HG02610 (cell line): ENCODE results near the gene IFT27.
"Not testable (repeated sequence)": the region's sequence is repeated elsewhere in the genome, so short reads cannot be mapped to it uniquely, and the experiment has no call there.

Experiments used
- ATAC-seq: cut with Tn5 transposase; IDR thresholded peaks from one replicate; pipeline ENCODE4 v1.9.1; 2021; ENCODE audit warnings: mild to moderate bottlenecking, moderate library complexity; ENCODE audit not compliant: unreplicated experiment

The IFT27 gene

GRCh38 chr22:36746375-36746970 is 29.4 kb downstream of the IFT27 start:
- ATAC-seq: no peak

- no peak for ATAC-seq
Measured at GRCh38 chr22:36745301-36745995, 30.5 kb downstream of the IFT27 start.

GRCh38 chr22:36744791-36745190 is 31.1 kb downstream of the IFT27 start:
- ATAC-seq: no peak

- ATAC-seq: no peak
Measured at GRCh38 chr22:36744413-36744765, 31.5 kb downstream of the IFT27 start.

- no peak for ATAC-seq
Measured at GRCh38 chr22:36743591-36744412, 32.1 kb downstream of the IFT27 start.

- no peak for ATAC-seq
Measured at GRCh38 chr22:36743011-36743410, 32.9 kb downstream of the IFT27 start.

GRCh38 chr22:36741968-36742367 is 34.0 kb downstream of the IFT27 start:
- no peak for ATAC-seq

- no peak for ATAC-seq
Measured at GRCh38 chr22:36741204-36741793, 34.6 kb downstream of the IFT27 start.

GRCh38 chr22:36740716-36741115 is 35.2 kb downstream of the IFT27 start:
- ATAC-seq: no peak

- no peak for ATAC-seq
Measured at GRCh38 chr22:36739185-36739584, 36.7 kb downstream of the IFT27 start.

- ATAC-seq: no peak
Measured at GRCh38 chr22:36738416-36739020, 37.4 kb downstream of the IFT27 start.

- no peak for ATAC-seq
Measured at GRCh38 chr22:36737776-36738175, 38.1 kb downstream of the IFT27 start.

GRCh38 chr22:36736701-36737320 is 39.1 kb downstream of the IFT27 start:
- ATAC-seq: no peak

- no peak for ATAC-seq
Measured at GRCh38 chr22:36734171-36735058, 41.5 kb downstream of the IFT27 start.

GRCh38 chr22:36733271-36733670 is 42.6 kb downstream of the IFT27 start:
- no peak for ATAC-seq

- ATAC-seq: no peak
Measured at GRCh38 chr22:36732609-36733008, 43.3 kb downstream of the IFT27 start.

- ATAC-seq: no peak
Measured at GRCh38 chr22:36731916-36732315, 44.0 kb downstream of the IFT27 start.

- ATAC-seq: not testable (repeated sequence)
Measured at GRCh38 chr22:36731321-36731720, 44.6 kb downstream of the IFT27 start.

GRCh38 chr22:36730176-36730858 is 45.6 kb downstream of the IFT27 start:
- no peak for ATAC-seq
